Measurements from ENCODE around the gene ZFP36. TPM values are rescaled to one million over a fixed set of nuclear protein-coding genes. Genes with fewer than 3 reads are reported as not detected.
A peak's percentile ranks its signal among the peaks of the same experiment; 100 is the strongest.

Gene ZFP36
- total and polyA plus RNA-seq, 2 of the 8 experiments (the other 6 are each of a cell fraction or from before 2014, with no cell fraction given), result 4.0 to 10.9 TPM

GRCh38 chr19:39435499-39436349, 29.1 kb downstream of the ZFP36 start, which contains the start of gene RPS16 (continued):
- TF ChIP-seq TAF1 (IDR thresholded peaks at IDR 0.05; ENCODE audit: low read depth, low read length) (peak; percentile 100), GTF2F1 (IDR thresholded peaks at IDR 0.05; ENCODE audit: borderline replicate concordance, low read depth, low read length) (peak; percentile 87), SRF (IDR thresholded peaks at IDR 0.05; ENCODE audit: low read depth, low read length) (no peak), YY1 (IDR thresholded peaks at IDR 0.05; ENCODE audit: low read depth, low read length) (peak; percentile 12; the same call in 1 of the 2 replicates), RBBP5 (IDR thresholded peaks at IDR 0.05; ENCODE audit: borderline replicate concordance, low read depth, low read length) (no peak), NRF1 (IDR thresholded peaks at IDR 0.05; ENCODE audit: low read depth, low read length) (peak; percentile 68), BACH1 (IDR thresholded peaks at IDR 0.05; ENCODE audit: low read length) (no peak), BCL11A (IDR thresholded peaks at IDR 0.05; ENCODE audit: low read depth in 2 of 2, low read length in 2 of 2) (no peak), TEAD4 (IDR thresholded peaks at IDR 0.05; ENCODE audit: low read depth, low read length) (no peak), MAX (IDR thresholded peaks at IDR 0.05) (peak; percentile 78), ZNF274 (IDR thresholded peaks at IDR 0.05; ENCODE audit: borderline replicate concordance, extremely low read depth, low read length) (no peak), CTCF (IDR thresholded peaks at IDR 0.05; ENCODE audit: control extremely low read depth in 1 of 3, insufficient read depth in 1 of 3, low read depth in 1 of 3, low read length in 3 of 3) (no peak), ASH2L (IDR thresholded peaks at IDR 0.05; ENCODE audit: low read length) (no peak), POLR2AphosphoS5 (IDR thresholded peaks at IDR 0.05; ENCODE audit: low read depth, low read length) (peak; percentile 100), TCF12 (IDR thresholded peaks at IDR 0.05; ENCODE audit: low read depth, low read length) (0 out of 2 replicates have a peak, but pooled peaks have one; percentile 11), EGR1 (IDR thresholded peaks at IDR 0.05; ENCODE audit: borderline replicate concordance, low read depth, low read length) (peak; percentile 11; the same call in 1 of the 2 replicates), TBP (IDR thresholded peaks at IDR 0.05; ENCODE audit: low read depth, low read length) (peak; percentile 98), RFX5 (IDR thresholded peaks at IDR 0.05; ENCODE audit: borderline replicate concordance, low read depth, low read length) (no peak), E2F6 (IDR thresholded peaks at IDR 0.05) (peak; percentile 54), RXRA (IDR thresholded peaks at IDR 0.05; ENCODE audit: insufficient read depth, low read depth, low read length) (no peak)

Measured in H1 (cell line).